Thoracic aorta (tissue), 2 donors: ENCODE measurements around the gene KLHL30. TPM values are rescaled to one million over a fixed set of nuclear protein-coding genes. Genes with fewer than 3 reads are reported as not detected.

Experiments used
- ATAC-seq: fragments of 150-250 bp; one replicate; pipeline ENCODE4 v1.8.0; 2017; ENCODE audit warnings: low read depth; ENCODE audit not compliant: insufficient number of reproducible peaks, low FRiP score
- DNase-seq: peaks from one replicate; pipeline ENCODE4 v3.0.0-alpha.2; 2020; ENCODE audit warnings: low spot score
- H3K27ac ChIP-seq, 2 donors: fragments of 200-600 bp; sonication (generic); 1 replicate in 1 of 2; 2 replicates in 1 of 2; pipeline ENCODE4 v1.5.1; 2016; ENCODE audit warnings: mild to moderate bottlenecking in 2 of 2, moderate library complexity in 2 of 2
- H3K27me3 ChIP-seq: fragments of 200-600 bp; sonication (generic); replicated peaks from 2 replicates; pipeline ENCODE4 v1.6.0; 2016; ENCODE audit warnings: mild to moderate bottlenecking; ENCODE audit not compliant: insufficient read depth
- H3K36me3 ChIP-seq: fragments of 200-600 bp; sonication (generic); one replicate; pipeline ENCODE4 v1.5.1; 2016
- H3K4me1 ChIP-seq, 2 donors: fragments of 200-600 bp; sonication (generic); 1 replicate in 1 of 2; 2 replicates in 1 of 2; pipeline versions ENCODE4 v1.5.1 to v1.6.0; 2016; ENCODE audit warnings: low read depth in 2 of 2, mild to moderate bottlenecking in 1 of 2; ENCODE audit not compliant: control insufficient read depth in 1 of 2
- H3K4me3 ChIP-seq: fragments of 200-600 bp; sonication (generic); 2 replicates; pipeline ENCODE4 v1.5.1; 2016; ENCODE audit warnings: mild to moderate bottlenecking
- H3K9me3 ChIP-seq: fragments of 200-600 bp; sonication (generic); 2 replicates; pipeline ENCODE4 v1.5.1; 2016
- total RNA-seq, 2 donors: library from RNA; depleted of rRNA; stranded (reverse); fragments of >200 nt; gene quantifications; one replicate each; pipeline versions ENCODE4 v1.1.0 to v1.2.3, GENCODE V29; 2016
- TF ChIP-seq, protein P1 (sequence below): fragments of 200-600 bp; sonication (generic); IDR thresholded peaks from one replicate; pipeline ENCODE4 v1.5.1; 2019; ENCODE audit warnings: antibody characterized with exemption

Gene KLHL30
- total RNA-seq, 2 donors from 2014 or later, result 18.3 to 33.4 TPM

DNA sequence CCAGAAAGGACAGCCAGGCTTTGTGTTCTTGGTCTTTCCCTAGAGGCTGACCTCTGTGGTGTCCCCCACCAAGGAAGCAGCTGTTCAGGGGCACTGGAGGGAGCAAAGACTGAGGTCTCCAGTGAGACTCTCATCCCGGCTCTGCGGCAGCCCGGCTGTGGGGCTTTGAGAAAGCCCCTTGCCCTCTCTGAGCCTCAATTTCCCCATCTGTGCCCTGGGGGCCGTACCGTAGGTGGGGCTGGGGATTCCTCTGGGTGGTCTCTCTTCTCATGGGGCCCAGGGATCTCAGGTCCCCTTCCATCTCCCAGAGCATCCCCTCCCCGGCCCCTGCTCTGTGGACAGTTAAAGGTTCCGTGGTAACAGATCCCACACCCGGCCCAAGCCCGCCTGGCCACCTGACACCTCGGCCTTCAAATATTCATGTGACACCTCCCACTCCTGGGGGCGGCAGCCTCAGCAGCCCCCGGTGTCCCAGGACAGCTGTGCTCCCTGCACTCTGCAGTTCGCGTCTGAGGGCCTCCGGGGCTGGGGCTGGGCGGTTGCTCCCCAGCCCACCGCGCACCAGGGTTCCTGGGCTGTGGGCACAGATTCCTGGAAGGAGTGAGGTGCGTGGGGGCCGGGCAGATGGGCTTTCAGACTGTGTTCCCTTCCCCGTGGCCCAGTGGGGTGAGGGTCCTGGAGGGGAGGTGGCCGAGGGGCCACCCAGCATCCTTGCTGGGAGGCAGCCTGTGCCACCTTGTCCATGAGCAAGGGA, 15.1 kb upstream of the KLHL30 start:
- no peaks in the 10 kb centered on the region for H3K27me3 ChIP-seq
- no peak overlapping the region for H3K4me3 ChIP-seq
- H3K36me3 ChIP-seq, result no peaks in the 10 kb centered on the region
- H3K27ac ChIP-seq, result no peak overlapping the region
- TF ChIP-seq, protein P1, sequence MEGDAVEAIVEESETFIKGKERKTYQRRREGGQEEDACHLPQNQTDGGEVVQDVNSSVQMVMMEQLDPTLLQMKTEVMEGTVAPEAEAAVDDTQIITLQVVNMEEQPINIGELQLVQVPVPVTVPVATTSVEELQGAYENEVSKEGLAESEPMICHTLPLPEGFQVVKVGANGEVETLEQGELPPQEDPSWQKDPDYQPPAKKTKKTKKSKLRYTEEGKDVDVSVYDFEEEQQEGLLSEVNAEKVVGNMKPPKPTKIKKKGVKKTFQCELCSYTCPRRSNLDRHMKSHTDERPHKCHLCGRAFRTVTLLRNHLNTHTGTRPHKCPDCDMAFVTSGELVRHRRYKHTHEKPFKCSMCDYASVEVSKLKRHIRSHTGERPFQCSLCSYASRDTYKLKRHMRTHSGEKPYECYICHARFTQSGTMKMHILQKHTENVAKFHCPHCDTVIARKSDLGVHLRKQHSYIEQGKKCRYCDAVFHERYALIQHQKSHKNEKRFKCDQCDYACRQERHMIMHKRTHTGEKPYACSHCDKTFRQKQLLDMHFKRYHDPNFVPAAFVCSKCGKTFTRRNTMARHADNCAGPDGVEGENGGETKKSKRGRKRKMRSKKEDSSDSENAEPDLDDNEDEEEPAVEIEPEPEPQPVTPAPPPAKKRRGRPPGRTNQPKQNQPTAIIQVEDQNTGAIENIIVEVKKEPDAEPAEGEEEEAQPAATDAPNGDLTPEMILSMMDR, result no peak
- H3K9me3 ChIP-seq, result no peaks in the 10 kb centered on the region
- no peak for ATAC-seq
- DNase-seq, result no peak
- peaks cover 0 to 19% of the 10 kb centered on the region in 2 donors for H3K4me1 ChIP-seq

DNA sequence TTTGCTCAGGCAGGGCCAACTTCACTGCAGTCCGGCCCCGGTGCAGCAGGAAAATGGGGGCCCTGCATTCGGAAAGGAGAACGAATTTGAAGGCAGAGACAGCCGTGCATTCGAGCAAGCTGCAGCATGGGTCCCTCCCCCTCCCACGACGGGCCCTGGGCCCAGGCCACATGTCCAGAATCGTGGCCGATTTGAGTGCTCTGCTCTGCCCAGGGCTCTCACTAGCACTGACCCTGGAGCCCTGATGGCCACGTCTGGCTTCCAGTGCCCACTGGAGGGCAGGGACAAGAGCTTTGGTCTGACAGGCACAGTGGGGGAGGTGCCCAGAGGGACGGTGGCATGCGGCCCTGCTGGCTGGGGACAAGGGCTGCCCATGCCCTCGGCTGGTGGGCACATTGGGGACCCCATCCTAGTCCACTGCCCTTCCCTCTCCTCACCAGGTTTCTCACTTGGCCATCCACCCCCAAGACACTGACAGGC, 14.4 kb upstream of the KLHL30 start:
- H3K4me3 ChIP-seq, result no peak overlapping the region
- no peaks in the 10 kb centered on the region for H3K36me3 ChIP-seq
- no peak overlapping the region for H3K27ac ChIP-seq
- TF ChIP-seq, protein P1, result no peak
- no peaks in the 10 kb centered on the region for H3K27me3 ChIP-seq
- no peaks in the 10 kb centered on the region for H3K9me3 ChIP-seq
- peaks cover 0 to 19% of the 10 kb centered on the region in 2 donors for H3K4me1 ChIP-seq
- no peak for ATAC-seq
- DNase-seq, result no peak

DNA sequence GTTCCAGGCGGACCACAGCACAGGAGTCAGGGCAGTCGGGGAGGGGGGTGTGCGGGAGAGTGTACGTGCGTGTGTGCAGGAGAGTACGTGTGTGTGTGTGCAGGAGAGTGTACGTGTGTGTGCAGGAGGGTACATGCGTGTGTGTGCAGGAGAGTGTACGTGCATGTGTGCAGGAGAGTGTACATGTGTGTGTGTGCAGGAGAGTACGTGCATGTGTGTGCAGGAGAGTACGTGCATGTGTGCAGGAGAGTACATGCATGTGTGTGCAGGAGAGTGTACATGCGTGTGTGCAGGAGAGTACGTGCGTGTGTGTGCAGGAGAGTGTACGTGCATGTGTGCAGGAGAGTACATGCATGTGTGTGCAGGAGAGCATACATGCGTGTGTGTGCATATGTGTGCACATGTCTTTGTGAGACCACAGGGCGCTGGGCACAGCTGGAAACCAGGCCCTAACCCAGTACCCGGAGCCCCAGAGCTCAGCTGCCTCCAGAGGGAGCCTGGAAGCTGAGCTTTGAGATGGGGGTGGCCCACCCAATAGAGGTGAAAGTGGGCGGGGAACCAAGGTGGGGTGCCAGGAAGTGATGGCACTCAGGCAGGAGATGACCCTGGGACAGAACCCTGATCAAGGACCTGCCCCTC, 13.9 kb upstream of the KLHL30 start:
- TF ChIP-seq, protein P1, result no peak
- ATAC-seq, result no peak
- Histone ChIP-seq H3K27me3 (no peaks in the 10 kb centered on the region), H3K36me3 (no peaks in the 10 kb centered on the region), H3K27ac (no peak overlapping the region), H3K4me3 (no peak overlapping the region), H3K4me1 (peaks cover 0 to 19% of the 10 kb centered on the region in 2 donors), H3K9me3 (no peaks in the 10 kb centered on the region)
- DNase-seq, result no peak

DNA sequence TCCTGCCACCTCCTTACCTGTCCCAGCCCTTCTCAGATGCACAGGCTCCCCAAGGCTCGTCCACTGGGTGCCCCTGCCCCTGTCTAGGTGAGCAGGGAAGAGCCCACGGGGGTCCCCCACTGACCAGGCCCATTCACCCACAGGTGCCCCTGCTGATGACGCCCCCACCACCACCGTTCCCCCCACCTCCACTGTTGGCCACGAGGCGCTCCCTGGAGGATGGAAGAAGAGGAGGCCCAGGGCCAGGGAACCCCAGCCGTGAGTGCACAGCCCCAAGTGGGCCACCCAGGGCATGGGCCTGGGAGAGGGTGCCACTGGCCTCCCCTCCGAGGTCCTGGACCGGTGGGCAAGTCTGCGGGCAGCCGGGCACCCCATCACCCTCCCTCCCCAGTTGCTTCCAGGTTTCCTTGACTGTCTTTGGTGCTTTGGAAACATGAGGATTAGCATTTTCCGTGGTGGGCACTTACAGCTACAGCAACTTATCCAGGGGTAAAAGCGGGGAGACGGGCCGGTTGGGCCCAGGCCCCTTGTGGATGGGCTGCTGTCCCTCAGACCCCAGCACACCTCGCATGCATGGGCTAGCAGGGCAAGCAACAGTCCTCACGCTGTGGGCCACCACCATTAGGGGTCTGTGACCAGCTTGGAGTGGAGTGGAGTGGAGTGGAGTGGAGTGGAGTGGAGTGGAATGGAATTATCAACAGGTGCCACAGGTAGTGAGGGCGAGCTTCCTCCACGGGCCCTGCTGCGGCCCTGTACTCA, 13.2 kb upstream of the KLHL30 start:
- Histone ChIP-seq H3K27me3 (no peaks in the 10 kb centered on the region), H3K36me3 (no peaks in the 10 kb centered on the region), H3K9me3 (no peaks in the 10 kb centered on the region), H3K4me1 (peaks cover 0 to 18% of the 10 kb centered on the region in 2 donors), H3K4me3 (no peak overlapping the region), H3K27ac (no peak overlapping the region)
- ATAC-seq, result no peak
- DNase-seq, result no peak
- TF ChIP-seq, protein P1, result no peak

DNA sequence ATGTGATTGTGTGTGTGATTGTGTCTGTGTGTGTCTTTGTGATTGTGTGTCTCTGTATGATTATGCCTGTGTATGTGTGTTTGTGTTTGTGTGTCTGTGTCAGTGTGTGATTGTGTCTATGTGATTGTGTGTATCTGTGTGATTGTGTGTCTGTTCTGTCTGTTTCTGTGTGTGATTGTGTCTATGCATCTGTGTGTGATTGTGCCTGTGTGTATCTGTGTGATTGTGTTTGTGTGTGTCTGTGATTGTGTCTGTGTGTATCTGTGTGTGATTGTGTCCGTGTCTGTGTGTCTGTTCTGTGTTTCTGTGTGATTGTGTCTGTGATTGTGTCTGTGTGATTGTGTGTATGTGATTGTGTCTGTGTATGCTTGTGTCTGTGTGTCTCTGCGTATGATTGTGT, 12.1 kb upstream of the KLHL30 start:
- Histone ChIP-seq H3K27me3 (no peaks in the 10 kb centered on the region), H3K4me1 (peaks cover 0 to 13% of the 10 kb centered on the region in 2 donors), H3K9me3 (no peaks in the 10 kb centered on the region), H3K27ac (no peak overlapping the region), H3K36me3 (no peaks in the 10 kb centered on the region), H3K4me3 (no peak overlapping the region)
- TF ChIP-seq, protein P1, result no peak
- no peak for ATAC-seq
- no peak for DNase-seq
